Psoas muscle (tissue), 8 donors: Measurements from ENCODE around the gene TTC1. TPM values are rescaled to one million over a fixed set of nuclear protein-coding genes. Genes with fewer than 3 reads are reported as not detected.

ENCODE experiments used
- ATAC-seq, 4 donors: fragments of 200-7000 bp; cut with Tn5 transposase; one replicate each; pipeline ENCODE4 v1.9.1; 2020; ENCODE audit warnings: moderate library complexity in 3 of 4, mild to moderate bottlenecking in 2 of 4
- DNase-seq, 2 donors: peaks; one replicate each; pipeline ENCODE4 v3.0.0-alpha.2; 2020
- H3K27ac ChIP-seq: fragments of 200-600 bp; one replicate; pipeline ENCODE4 v1.8.0; 2022
- H3K27me3 ChIP-seq, 3 donors: fragments of 200-600 bp in 1 of 3; one replicate each; pipeline versions ENCODE4 v1.6.1 to v1.8.0; 2013 to 2022; ENCODE audit warnings: low read length in 2 of 3, mild to moderate bottlenecking in 2 of 3, moderate library complexity in 1 of 3; ENCODE audit not compliant: insufficient read depth in 3 of 3
- H3K36me3 ChIP-seq, 2 donors: fragments of 200-600 bp in 1 of 2; one replicate each; pipeline versions ENCODE4 v1.6.1 to v1.8.0; 2013 to 2022; ENCODE audit warnings: low read depth in 1 of 2, mild to moderate bottlenecking in 1 of 2, moderate library complexity in 1 of 2; ENCODE audit not compliant: insufficient read depth in 1 of 2
- H3K4me1 ChIP-seq: fragments of 200-600 bp; one replicate; pipeline ENCODE4 v1.8.0; 2022
- H3K4me3 ChIP-seq: fragments of 200-600 bp; one replicate; pipeline ENCODE4 v1.8.0; 2022; ENCODE audit warnings: mild to moderate bottlenecking
- H3K9me3 ChIP-seq: fragments of 200-600 bp; one replicate; pipeline ENCODE4 v1.8.0; 2022
- CTCF ChIP-seq: fragments of 200-600 bp; IDR thresholded peaks from one replicate; pipeline ENCODE4 v1.8.0; 2022; ENCODE audit warnings: antibody characterized with exemption
- WGBS, 3 donors: extraction: QIAGEN DNeasy Blood & Tissue Kit; methylation state at CpG; one replicate each; pipeline versions ENCODE4 v1.1.6 to v1.1.7; 2013; 5-methylcytosine and 5-hydroxymethylcytosine counted together
- intact Hi-C, 2 donors: fragments of 100-400 bp; cut with DNase I; formaldehyde crosslinking; loops; one replicate each; pipeline versions ENCODE4 v1.11.0 to v1.14.2; 2022
- polyA plus RNA-seq, 3 donors: library from polyadenylated mRNA; stranded (reverse); fragments of 200-250 nt; gene quantifications; one replicate each; pipeline ENCODE4 v1.2.3, GENCODE V29; 2013
- total RNA-seq, 4 donors: library from RNA; stranded (reverse); fragmentation: NEBNext Ultra II Directional in 2 of 4; extraction: Animal tissue kit (Norgen Biotek cat#: 25700) in 2 of 4; gene quantifications; one replicate each; pipeline versions ENCODE4 v1.2.1 to v1.2.4, GENCODE V29; 2021 to 2023
- donor health status: healthy with polysubstance abuse.
- donor health status: DM: no; HTN: no; CAD: no; lungs with moderate emphysema.
- donor health status: Bipolar disorder and iron deficiency.
- donor health status: healthy.
- donor health status: DM: yes; HTN: yes; CAD: no.
- donor health status: DM: no; HTN: no; CAD: no.
- donor health status: DM: no; HTN: no; CAD: no.
- donor health status: DM: yes; HTN: yes; CAD: no.

TTC1 gene
- total and polyA plus RNA-seq, 7 donors: 55.2 to 181 (median 64.3) TPM

- intact Hi-C loops: no loop called here
- Histone ChIP-seq H3K27ac (no peak overlapping the region), H3K4me1 (no peaks in the 10 kb centered on the region), H3K36me3 (peaks cover 10 to 34% of the 10 kb centered on the region in 2 donors), H3K9me3 (no peaks in the 10 kb centered on the region), H3K4me3 (no peak overlapping the region), H3K27me3 (no peaks in the 10 kb centered on the region)
- ATAC-seq (no peak), DNase-seq (no peak)
- TF ChIP-seq CTCF: no peak
- WGBS, 3 donors: 90 to 94% (median 91%) methylated on average over 11 of the region's 11 CpGs
These were observed 84.2 kb downstream of the TTC1 start for GRCh38 chr5:160092960-160093707.

GRCh38 chr5:160096178-160096577, 87.2 kb downstream of the TTC1 start:
- intact Hi-C loops: no loop called here
- H3K27ac ChIP-seq: no peak overlapping the region

GRCh38 chr5:160097991-160098390, 89.1 kb downstream of the TTC1 start:
- Histone ChIP-seq H3K27ac (no peak overlapping the region), H3K4me3 (no peak overlapping the region), H3K27me3 (no peaks in the 10 kb centered on the region), H3K36me3 (peaks cover 2 to 35% of the 10 kb centered on the region in 2 donors), H3K4me1 (no peaks in the 10 kb centered on the region), H3K9me3 (no peaks in the 10 kb centered on the region)
- DNase-seq (no peak), ATAC-seq (no peak)
- WGBS, 3 donors: 93 to 94% (median 93%) methylated on average over 4 of the region's 4 CpGs
- intact Hi-C loops: no loop called here
- TF ChIP-seq CTCF: no peak

More at GRCh38 chr5:160096178-160096577, 87.2 kb downstream of the TTC1 start:
- Histone ChIP-seq H3K36me3 (peaks cover 10 to 46% of the 10 kb centered on the region in 2 donors), H3K4me3 (no peak overlapping the region), H3K27me3 (no peaks in the 10 kb centered on the region), H3K9me3 (no peaks in the 10 kb centered on the region), H3K4me1 (no peaks in the 10 kb centered on the region)
- TF ChIP-seq CTCF: no peak
- ATAC-seq: no peak
- 95 to 98% (median 98%) methylated on average over 2 of the region's 2 CpGs for WGBS, 3 donors
- DNase-seq: no peak

GRCh38 chr5:160105686-160106360, 96.9 kb downstream of the TTC1 start:
- 91 to 93% (median 92%) methylated on average over 4 of the region's 4 CpGs for WGBS, 3 donors
- Histone ChIP-seq H3K4me3 (no peak overlapping the region), H3K36me3 (peaks cover 0 to 38% of the 10 kb centered on the region in 2 donors), H3K27me3 (no peaks in the 10 kb centered on the region), H3K27ac (no peak overlapping the region), H3K4me1 (no peaks in the 10 kb centered on the region), H3K9me3 (no peaks in the 10 kb centered on the region)
- peak in 1 of 4 donors; percentile 30 for ATAC-seq
- no peak for TF ChIP-seq CTCF
- DNase-seq: no peak
- intact Hi-C loops: no loop called here
